ENCODE data around the gene CCDC195.

- TF ChIP-seq, protein P1, sequence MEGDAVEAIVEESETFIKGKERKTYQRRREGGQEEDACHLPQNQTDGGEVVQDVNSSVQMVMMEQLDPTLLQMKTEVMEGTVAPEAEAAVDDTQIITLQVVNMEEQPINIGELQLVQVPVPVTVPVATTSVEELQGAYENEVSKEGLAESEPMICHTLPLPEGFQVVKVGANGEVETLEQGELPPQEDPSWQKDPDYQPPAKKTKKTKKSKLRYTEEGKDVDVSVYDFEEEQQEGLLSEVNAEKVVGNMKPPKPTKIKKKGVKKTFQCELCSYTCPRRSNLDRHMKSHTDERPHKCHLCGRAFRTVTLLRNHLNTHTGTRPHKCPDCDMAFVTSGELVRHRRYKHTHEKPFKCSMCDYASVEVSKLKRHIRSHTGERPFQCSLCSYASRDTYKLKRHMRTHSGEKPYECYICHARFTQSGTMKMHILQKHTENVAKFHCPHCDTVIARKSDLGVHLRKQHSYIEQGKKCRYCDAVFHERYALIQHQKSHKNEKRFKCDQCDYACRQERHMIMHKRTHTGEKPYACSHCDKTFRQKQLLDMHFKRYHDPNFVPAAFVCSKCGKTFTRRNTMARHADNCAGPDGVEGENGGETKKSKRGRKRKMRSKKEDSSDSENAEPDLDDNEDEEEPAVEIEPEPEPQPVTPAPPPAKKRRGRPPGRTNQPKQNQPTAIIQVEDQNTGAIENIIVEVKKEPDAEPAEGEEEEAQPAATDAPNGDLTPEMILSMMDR (IDR thresholded peaks at IDR 0.05; ENCODE audit: low read depth, low read length): no peak
- no peak for TF ChIP-seq POLR2A (IDR thresholded peaks at IDR 0.05; ENCODE audit: extremely low read depth, insufficient read length)
These were observed 8.2 kb upstream of the CCDC195 start for GRCh38 chr2:224724331-224724730.

Data from NB4 (cell line).